ENCODE results near the gene YIPF7.

YIPF7 gene

DNA sequence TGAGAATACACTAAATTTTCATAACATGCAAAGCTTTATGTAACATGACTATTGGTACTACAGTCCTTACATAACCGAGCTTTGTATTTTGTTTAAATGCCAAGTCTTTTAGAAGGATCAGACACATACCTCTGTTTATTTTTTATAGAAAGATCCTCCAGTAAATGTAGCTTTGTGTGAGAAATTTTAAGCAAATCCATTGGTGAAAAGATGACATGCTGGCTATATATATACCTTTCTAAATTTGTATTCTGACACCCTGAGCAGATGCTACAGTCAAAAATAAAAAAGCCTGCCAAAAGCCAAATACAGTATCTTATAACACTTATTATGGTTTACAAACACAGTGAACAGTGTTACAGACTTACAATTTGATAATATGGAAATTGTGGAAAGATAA lies at the start of gene YIPF7:
YIPF7 (minus strand) TSS at position 201 of the 400 bp plus-strand sequence. CDS start 1,525 bp downstream, outside the sequence.
- no peak for DNase-seq

- no peak for DNase-seq
These were observed 49.6 kb upstream of the YIPF7 start for GRCh38 chr4:44701037-44701436.

GRCh38 chr4:44700427-44700826 lies 49.0 kb upstream of the YIPF7 start:
- no peak for DNase-seq

DNA sequence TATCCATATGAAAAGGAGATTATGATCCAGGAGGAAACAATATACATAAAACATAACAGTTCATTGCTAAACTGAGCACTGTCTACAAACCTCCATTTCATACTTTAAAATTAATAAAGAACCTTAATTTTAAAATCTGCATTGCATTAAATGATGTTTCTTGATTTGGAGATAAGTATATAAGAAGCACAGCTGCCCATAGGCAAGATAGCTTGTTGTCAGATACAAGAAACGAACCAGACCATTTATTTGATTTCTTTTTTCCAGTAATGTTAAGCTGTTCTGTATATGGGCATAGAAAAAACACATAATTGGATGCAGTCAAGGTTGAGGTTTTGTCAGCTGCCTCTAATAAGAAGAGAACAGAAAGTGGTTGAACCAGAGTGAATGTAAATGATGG lies 33.2 kb upstream of the YIPF7 start:
- DNase-seq, result no peak

DNA sequence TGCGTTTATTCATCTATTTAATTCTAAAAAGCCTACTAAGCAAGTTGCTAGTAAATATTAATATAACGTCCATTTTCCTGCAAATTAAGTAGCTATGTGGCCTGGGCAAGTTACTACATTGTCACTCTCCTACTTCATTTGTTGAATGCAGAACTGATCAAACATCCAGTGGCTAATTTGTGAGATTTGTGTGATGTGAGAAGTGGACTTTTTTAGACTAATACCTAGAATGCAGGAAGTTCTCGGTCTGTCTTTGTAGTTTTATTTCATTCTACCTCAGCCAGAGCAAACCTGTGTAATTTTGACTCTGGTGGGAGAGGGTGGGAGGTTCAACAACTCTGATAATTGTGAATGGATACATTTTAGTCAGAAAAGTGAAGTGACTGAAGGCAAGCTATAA lies 27.6 kb upstream of the YIPF7 start:
- no peak for DNase-seq

- DNase-seq, result peak; percentile 78 to 86
These were observed 26.9 kb upstream of the YIPF7 start, which contains the start of gene GUF1 for GRCh38 chr4:44678094-44679041. GUF1 (plus strand) TSS chr4:44678420; CDS start chr4:44678623, 203 bp downstream.

GRCh38 chr4:44675366-44675765 lies 23.9 kb upstream of the YIPF7 start:
- DNase-seq, result no peak

DNA sequence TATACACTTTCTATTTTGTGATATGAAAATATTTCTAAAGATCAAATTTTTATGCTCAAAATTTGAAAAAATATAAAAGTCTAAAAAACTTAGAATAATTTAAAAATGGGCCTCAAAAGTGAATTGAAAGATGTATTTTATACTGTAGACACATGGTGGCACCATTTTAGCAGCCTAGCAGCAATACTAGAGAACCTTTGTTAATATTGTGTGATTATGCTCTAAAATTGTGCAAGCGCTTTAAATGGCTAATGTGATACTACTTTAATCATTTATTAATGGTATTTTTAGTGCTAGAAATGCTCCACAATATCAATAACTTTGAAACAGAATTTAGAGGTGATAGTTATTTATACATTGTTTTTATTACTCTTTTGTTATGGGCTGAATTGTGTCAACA lies 23.0 kb upstream of the YIPF7 start:
- DNase-seq, result peak; percentile 5 to 45

GRCh38 chr4:44671636-44672035 lies 20.2 kb upstream of the YIPF7 start:
- DNase-seq, result no peak

DNA sequence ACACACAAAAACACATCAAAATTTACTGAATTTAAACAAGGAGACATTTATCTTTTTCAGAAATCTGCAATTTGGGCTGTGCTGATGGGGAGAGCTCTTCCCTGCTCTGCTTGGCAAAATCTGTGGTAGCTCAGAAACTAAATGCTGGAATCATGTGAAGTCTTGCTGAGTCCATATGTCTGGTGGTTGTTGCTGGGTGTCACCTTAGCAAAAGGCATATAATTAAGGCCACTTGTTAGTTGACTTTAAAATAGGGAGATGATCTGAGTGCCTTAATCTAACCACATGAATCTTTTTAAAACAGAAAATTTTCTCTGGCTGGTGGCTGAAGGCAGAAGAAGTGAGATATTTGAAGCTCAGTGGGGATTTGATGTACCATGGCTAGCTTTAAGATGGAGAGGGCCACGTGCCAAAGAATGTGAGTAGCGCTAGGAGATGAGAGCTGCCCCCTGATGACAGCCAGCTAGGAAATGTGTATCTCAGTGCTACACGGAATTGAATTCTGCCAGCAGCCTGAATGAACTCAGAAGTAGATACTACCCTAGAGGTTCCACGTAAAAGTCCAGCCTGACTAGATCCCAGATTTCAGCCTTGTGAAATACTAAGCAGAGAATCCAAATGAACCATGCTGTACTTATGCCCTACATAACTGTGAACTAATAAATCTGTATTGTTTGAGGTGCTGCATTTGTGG lies 19.2 kb upstream of the YIPF7 start:
- no peak for DNase-seq

- no peak for DNase-seq
These were observed 17.1 kb upstream of the YIPF7 start for GRCh38 chr4:44668526-44668925.

- DNase-seq, result no peak
These were observed 12.3 kb upstream of the YIPF7 start for GRCh38 chr4:44663539-44664263.

- peak; percentile 5 to 11 for DNase-seq
These were observed 11.2 kb upstream of the YIPF7 start for GRCh38 chr4:44662623-44663005.

DNA sequence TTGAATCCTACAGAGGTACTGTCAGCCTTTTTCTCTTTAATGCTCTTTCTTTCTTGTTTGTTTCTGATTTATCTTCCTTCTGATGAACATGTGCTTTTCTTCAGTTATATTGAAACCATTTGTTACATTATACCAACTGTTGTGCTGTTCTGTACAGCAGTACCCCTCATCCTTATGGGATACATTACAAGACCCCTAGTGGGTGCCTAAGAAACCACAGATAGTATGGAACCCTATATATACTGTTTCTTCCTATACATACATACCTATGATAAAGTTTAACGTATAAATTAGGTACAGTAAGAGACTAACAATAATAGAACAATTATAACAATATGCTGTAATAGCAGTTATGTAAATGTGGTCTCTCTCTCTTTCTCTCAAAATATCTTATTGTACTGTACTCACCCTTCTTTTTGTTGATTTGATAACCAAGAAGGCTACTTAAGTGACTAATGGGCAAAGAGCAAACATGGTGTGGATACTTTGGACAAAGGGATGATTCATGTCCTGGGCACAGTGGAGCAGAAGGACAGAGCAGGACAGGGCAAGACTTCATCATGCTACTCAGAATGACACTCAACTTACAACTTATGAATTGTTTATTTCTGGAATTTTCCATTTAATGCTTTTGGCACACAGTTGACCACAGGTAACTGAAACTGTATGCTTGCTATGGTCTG lies 10.7 kb upstream of the YIPF7 start:
- DNase-seq, result no peak

DNA sequence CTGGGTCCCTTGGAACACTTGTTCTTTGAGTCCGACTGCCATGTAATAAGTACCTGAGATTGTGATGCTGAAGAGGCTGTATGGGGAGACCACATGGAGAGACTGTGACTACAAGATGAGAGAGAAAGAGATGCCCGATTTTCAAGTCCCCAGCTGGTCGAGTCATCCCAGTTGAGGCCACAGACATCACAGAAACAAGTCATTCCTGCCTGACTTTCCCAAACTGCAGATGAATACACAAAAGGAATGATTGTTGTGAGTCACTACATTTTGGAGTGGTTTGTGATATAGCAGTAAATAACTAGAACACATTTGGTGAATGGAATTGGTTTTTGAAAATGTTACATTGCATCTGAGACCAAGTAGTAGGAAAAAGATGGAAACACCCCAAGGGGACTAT lies 9.0 kb upstream of the YIPF7 start:
- DNase-seq, result no peak

GRCh38 chr4:44652002-44652401 lies 577 bp upstream of the YIPF7 start:
- no peak for DNase-seq

- DNase-seq, result no peak
These were observed 5.3 kb downstream of the YIPF7 start for GRCh38 chr4:44646151-44646550.

DNA sequence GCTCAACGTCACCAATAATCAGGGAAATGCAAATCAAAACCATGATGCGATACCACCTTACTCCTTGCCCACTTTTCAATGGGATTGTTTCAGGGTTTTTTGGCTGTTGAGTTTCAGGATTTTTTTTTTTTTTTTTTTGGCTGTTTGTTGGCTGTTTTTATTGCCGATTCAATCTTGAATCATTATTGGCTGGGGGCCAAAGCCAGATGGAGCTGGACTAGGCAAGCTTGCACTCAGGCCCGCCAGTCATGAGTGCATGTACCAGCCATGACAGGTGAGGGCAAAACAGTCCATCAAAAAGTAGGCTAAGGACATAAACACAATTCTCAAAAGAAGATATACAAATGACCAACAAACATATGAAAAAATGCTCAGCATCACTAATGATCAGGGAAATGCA lies 13.3 kb downstream of the YIPF7 start:
- no peak for DNase-seq

DNA sequence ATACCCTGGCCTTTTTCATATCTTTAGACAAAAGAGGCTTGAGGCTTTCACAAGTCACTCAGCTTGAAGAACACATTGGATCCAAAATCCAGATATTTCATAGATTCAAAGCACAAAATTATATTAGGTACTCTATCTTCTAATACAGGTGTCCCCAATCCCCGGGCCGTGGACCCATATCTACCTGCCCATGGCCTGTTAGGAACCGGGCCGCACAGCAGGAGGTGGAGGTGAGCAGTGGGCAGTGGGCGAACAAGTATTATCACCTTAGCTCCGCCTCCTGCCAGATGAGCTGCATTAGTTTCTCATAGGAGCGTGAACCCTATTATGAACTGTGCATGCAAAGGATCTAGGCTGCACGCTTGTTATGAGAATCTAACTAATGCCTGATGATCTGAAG lies 18.7 kb downstream of the YIPF7 start:
- no peak for DNase-seq

DNA sequence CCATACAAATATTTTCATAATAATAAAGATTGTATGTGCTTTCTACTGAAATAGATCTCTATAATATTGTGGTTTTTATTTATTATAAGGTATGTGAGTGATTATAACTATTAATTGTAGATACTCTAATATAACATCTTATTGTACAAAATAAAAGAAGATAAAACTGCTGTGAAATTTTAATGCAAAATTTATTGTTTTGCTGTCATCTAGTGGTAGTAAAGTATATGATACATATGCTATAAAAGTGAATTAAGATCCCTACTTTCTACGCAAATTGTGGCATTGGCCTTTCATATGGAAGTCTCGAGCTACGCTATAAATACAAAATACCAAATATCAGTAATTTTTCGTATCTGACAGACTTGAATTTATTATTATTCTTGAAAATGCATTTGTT lies 19.3 kb downstream of the YIPF7 start:
- DNase-seq, result peak in 1 of 2 experiments; percentile 3

GRCh38 chr4:44629280-44629866 lies 22.1 kb downstream of the YIPF7 start:
- peak; percentile 21 to 42 for DNase-seq

- no peak for DNase-seq
These were observed 27.7 kb downstream of the YIPF7 start for GRCh38 chr4:44623676-44624075.
